ENCODE results near the gene PAOX. TPM values are rescaled to one million over a fixed set of nuclear protein-coding genes. Genes with fewer than 3 reads are reported as not detected.

Gene PAOX
- total and polyA plus RNA-seq, 2 of the 13 experiments (the other 11 are each of a cell fraction or from before 2014, with no cell fraction given), result 0.49 to 0.77 TPM

GRCh38 chr10:133373174-133374090 lies 5.6 kb upstream of the PAOX start, which contains the start of gene ECHS1 (continued):
- TF ChIP-seq ZNF687 (CRISPR knock-in tag; IDR thresholded peaks at IDR 0.05) (peak; percentile 62), ZNF616 (CRISPR knock-in tag; IDR thresholded peaks at IDR 0.05; ENCODE audit: low read depth) (peak; percentile 56; the same call in 1 of the 2 replicates), ZFX (CRISPR knock-in tag; IDR thresholded peaks at IDR 0.05; ENCODE audit: low read depth) (peak; percentile 76), ZNF772 (CRISPR knock-in tag; IDR thresholded peaks at IDR 0.05) (peak; percentile 25; the same call in 1 of the 2 replicates), ZNF740 (CRISPR knock-in tag; IDR thresholded peaks at IDR 0.05) (peak; percentile 69), KLF16 (CRISPR knock-in tag; IDR thresholded peaks at IDR 0.05) (peak in 1 of 2 experiments; percentile 63; a peak in 2 of 4 replicates), SP1 (IDR thresholded peaks at IDR 0.05) (0 out of 2 replicates have a peak, but pooled peaks have one; percentile 53), SP1 (CRISPR knock-in tag; IDR thresholded peaks at IDR 0.05) (peak; percentile 68), ZSCAN20 (CRISPR knock-in tag; IDR thresholded peaks at IDR 0.05; ENCODE audit: borderline replicate concordance) (0 out of 2 replicates have a peak, but pooled peaks have one; percentile 44), ZNF414 (CRISPR knock-in tag; IDR thresholded peaks at IDR 0.05) (peak; percentile 78; the same call in 1 of the 2 replicates), ZNF121 (CRISPR knock-in tag; IDR thresholded peaks at IDR 0.05) (0 out of 2 replicates have a peak, but pooled peaks have one; percentile 26), HMGXB4 (CRISPR knock-in tag; IDR thresholded peaks at IDR 0.05; ENCODE audit: borderline replicate concordance in 1 of 2, low read depth in 1 of 2) (peak; percentile 43 to 65; a peak in 2 of 4 replicates), SOX6 (IDR thresholded peaks at IDR 0.05) (no peak), SOX6 (CRISPR knock-in tag; IDR thresholded peaks at IDR 0.05) (peak; percentile 43; the same call in 1 of the 2 replicates), MYC (CRISPR knock-in tag; IDR thresholded peaks at IDR 0.05; ENCODE audit: borderline replicate concordance) (peak; percentile 64; the same call in 1 of the 2 replicates), PATZ1 (CRISPR knock-in tag; IDR thresholded peaks at IDR 0.05) (peak; percentile 55; the same call in 1 of the 2 replicates), ZNF331 (CRISPR knock-in tag; IDR thresholded peaks at IDR 0.05) (peak; percentile 44; the same call in 1 of the 2 replicates), ZNF780A (CRISPR knock-in tag; IDR thresholded peaks at IDR 0.05) (no peak), ZNF430 (CRISPR knock-in tag; IDR thresholded peaks at IDR 0.05) (0 out of 2 replicates have a peak, but pooled peaks have one; percentile 31)

Measured in HepG2 (cell line).